ENCODE results near the gene TUBB2B. TPM values are rescaled to one million over a fixed set of nuclear protein-coding genes. Genes with fewer than 3 reads are reported as not detected.
"Not testable (repeated sequence)": the region's sequence is repeated elsewhere in the genome, so short reads cannot be mapped to it uniquely, and the experiment has no call there.

Gene TUBB2B
- total RNA-seq, 4 donors from 2014 or later, result 9.2 to 19.3 (median 13.2) TPM

- no peaks in the 10 kb centered on the region for H3K27me3 ChIP-seq
- H3K4me3 ChIP-seq, result no peak overlapping the region
- DNase-seq (ENCODE audit: low spot score in 2 of 2), result peak; percentile 90 to 91
- no peaks in the 10 kb centered on the region for H3K36me3 ChIP-seq
- WGBS, result 38% methylated on average over 20 of the region's 20 CpGs
- H3K27ac ChIP-seq, result no peak overlapping the region
- TF ChIP-seq POLR2AphosphoS5 (IDR thresholded peaks at IDR 0.05), result peak in 2 of 3 donors; percentile 39 to 72
- peak; percentile 98 for TF ChIP-seq CTCF (IDR thresholded peaks at IDR 0.05)
- TF ChIP-seq EP300 (IDR thresholded peaks at IDR 0.05), result no peak
- TF ChIP-seq POLR2A (IDR thresholded peaks at IDR 0.05), result no peak
- H3K9me3 ChIP-seq, result no peaks in the 10 kb centered on the region
- peaks cover 34% of the 10 kb centered on the region for H3K4me1 ChIP-seq
These were observed 24.2 kb upstream of the TUBB2B start for GRCh38 chr6:3251462-3252314.

GRCh38 chr6:3250231-3250675 is 22.8 kb upstream of the TUBB2B start:
- TF ChIP-seq POLR2A (IDR thresholded peaks at IDR 0.05) (no peak), CTCF (IDR thresholded peaks at IDR 0.05) (no peak), POLR2AphosphoS5 (IDR thresholded peaks at IDR 0.05) (no peak)
- Histone ChIP-seq H3K4me1 (peaks cover 34% of the 10 kb centered on the region), H3K27me3 (no peaks in the 10 kb centered on the region), H3K9me3 (no peaks in the 10 kb centered on the region), H3K27ac (no peak overlapping the region), H3K4me3 (no peak overlapping the region), H3K36me3 (no peaks in the 10 kb centered on the region)
- no peak for DNase-seq (ENCODE audit: low spot score in 2 of 2)
- 63% methylated on average over 9 of the region's 9 CpGs for WGBS

- H3K4me3 ChIP-seq, result no peak overlapping the region
- 96% methylated on average over 3 of the region's 3 CpGs for WGBS
- H3K27me3 ChIP-seq, result no peaks in the 10 kb centered on the region
- TF ChIP-seq POLR2A (IDR thresholded peaks at IDR 0.05) (no peak), CTCF (IDR thresholded peaks at IDR 0.05) (no peak), EP300 (IDR thresholded peaks at IDR 0.05) (no peak), POLR2AphosphoS5 (IDR thresholded peaks at IDR 0.05) (no peak)
- no peak overlapping the region for H3K27ac ChIP-seq
- peak in 1 of 2 donors; percentile 38 for DNase-seq (ENCODE audit: low spot score in 2 of 2)
- no peaks in the 10 kb centered on the region for H3K36me3 ChIP-seq
- peaks cover 34% of the 10 kb centered on the region for H3K4me1 ChIP-seq
- no peaks in the 10 kb centered on the region for H3K9me3 ChIP-seq
These were observed 22.4 kb upstream of the TUBB2B start for GRCh38 chr6:3249821-3250220.

- Histone ChIP-seq H3K36me3 (no peaks in the 10 kb centered on the region), H3K4me1 (peaks cover 34% of the 10 kb centered on the region), H3K27me3 (no peaks in the 10 kb centered on the region), H3K4me3 (peak overlapping the region; percentile 39), H3K27ac (peak overlapping the region; percentile 35), H3K9me3 (no peaks in the 10 kb centered on the region)
- 37% methylated on average over 36 of the region's 36 CpGs for whole genome bisulfite sequencing
- peak; percentile 76 to 84 for DNase-seq (ENCODE audit: low spot score in 2 of 2)
- TF ChIP-seq EP300 (IDR thresholded peaks at IDR 0.05) (no peak), POLR2A (IDR thresholded peaks at IDR 0.05) (no peak), CTCF (IDR thresholded peaks at IDR 0.05) (no peak), POLR2AphosphoS5 (IDR thresholded peaks at IDR 0.05) (no peak)
These were observed 20.0 kb upstream of the TUBB2B start for GRCh38 chr6:3247255-3248146.

- no peak for DNase-seq (ENCODE audit: low spot score in 2 of 2)
- TF ChIP-seq CTCF (IDR thresholded peaks at IDR 0.05) (no peak), EP300 (IDR thresholded peaks at IDR 0.05) (no peak), POLR2A (IDR thresholded peaks at IDR 0.05) (no peak), POLR2AphosphoS5 (IDR thresholded peaks at IDR 0.05) (no peak)
- Histone ChIP-seq H3K9me3 (no peaks in the 10 kb centered on the region), H3K27me3 (no peaks in the 10 kb centered on the region), H3K4me3 (no peak overlapping the region), H3K27ac (no peak overlapping the region), H3K36me3 (no peaks in the 10 kb centered on the region), H3K4me1 (peaks cover 17% of the 10 kb centered on the region)
- WGBS, result 100% methylated on average over 5 of the region's 5 CpGs
These were observed 17.8 kb upstream of the TUBB2B start for GRCh38 chr6:3245216-3245615.

GRCh38 chr6:3244832-3245161 is 17.3 kb upstream of the TUBB2B start:
- H3K27ac ChIP-seq; H3K4me3 ChIP-seq; H3K36me3 ChIP-seq; H3K27me3 ChIP-seq; H3K9me3 ChIP-seq; DNase-seq (ENCODE audit: low spot score in 2 of 2): not testable (repeated sequence)
- 96% methylated on average over 7 of the region's 7 CpGs for WGBS
- peaks cover 17% of the 10 kb centered on the region for H3K4me1 ChIP-seq

Data from suprapubic skin (tissue), 4 donors.